ENCODE results near the gene RNU6-1.

The RNU6-1 gene

DNA sequence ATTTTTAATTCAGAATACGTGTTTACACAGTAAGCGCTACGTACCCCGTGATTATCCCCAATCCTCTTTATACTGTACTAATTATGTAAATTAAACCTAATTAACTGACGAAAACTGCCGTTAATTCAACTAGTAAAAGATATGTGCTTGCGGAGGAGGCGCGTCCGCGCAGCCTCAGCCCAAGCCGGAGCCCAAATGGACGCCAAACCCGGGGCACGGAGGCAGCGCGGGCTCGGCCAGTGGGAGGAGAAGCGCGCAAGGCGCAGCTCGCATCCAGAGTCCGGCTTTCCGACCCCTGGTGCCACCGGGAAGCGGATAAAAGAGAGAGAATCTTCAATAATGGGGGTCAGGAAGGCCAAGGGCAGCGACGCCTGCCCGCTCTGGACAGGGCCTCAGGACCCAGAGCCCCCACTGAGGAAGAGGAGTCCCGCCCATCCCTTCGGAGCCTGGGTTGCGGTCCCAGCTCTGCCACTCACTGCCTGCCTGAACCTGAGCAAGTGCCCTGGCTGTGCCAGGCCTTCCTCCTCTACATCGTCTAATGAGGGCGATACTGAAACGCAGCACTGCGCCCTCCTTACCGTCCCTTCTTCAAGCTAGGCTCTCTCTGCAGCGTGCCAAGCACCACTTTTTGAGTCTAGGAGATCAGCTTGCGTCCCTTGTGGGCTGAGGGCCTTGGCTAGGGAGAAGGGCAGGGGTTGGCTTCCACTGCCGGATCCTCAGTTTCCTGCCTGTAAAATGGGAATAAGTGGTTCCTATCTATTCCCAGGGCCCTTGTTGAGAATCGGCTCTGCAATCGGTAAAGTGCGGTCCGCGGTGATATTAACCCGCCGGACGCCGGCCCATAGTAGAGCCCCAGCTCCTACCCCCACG, 19.5 kb downstream of the RNU6-1 start:
- no peak for DNase-seq

DNA sequence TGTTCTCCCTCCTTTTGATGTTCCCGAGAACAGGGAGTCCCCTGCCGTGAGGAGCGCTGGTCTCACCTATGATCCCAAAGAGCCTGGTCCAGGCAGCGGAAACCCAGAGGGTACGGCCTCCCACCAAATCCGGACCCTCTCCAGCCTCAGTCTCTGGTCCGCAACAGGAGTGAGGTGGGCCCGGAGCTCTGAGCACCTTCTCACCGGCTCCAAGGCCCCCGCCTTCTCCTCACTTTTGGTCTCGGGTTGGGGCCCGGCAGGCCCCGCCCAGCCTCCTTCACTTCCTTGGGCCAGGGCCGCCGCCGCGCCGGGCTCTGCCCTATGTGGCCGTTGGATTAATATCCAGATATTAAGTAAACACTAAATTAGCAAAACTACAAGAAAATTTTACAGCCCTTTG, 20.2 kb downstream of the RNU6-1 start:
- DNase-seq = no peak

DNA sequence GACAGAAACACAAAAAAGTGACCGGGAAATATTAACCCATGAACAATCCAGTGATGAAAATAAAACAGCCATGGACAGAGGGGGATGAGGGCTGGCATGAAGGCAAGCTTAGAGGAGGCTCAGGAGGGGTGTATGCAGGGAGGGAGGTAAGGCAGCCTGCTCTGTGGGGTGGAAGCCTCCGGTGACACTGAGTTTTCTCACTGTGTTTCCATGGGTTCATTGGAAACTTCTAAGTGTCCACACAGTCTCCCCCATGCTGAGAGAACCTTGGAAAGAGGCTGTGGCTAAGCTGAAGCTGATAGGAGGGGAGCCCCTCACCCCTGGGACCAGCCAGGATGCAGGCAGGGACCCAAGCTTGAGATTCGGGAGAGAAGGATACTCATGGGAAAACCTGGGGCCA, 21.4 kb downstream of the RNU6-1 start:
- no peak for DNase-seq

DNA sequence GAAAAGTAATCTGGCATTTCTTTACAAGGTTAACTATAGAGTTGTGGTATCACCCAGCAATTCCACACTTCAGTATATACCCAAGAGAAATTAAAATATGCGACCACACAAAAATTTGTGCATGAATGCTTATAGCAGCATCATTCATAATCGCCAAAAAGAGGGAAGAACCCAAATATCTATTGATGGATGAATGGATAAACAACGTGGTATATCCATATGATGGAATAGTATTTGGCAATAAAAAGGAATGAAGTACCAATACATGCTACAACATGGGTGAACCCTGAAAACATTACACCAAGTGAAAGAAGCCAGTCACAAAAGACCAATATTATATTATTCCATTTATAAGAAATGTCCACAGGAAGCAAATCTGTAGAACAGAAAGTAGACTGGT, 23.2 kb downstream of the RNU6-1 start:
- DNase-seq = no peak

DNA sequence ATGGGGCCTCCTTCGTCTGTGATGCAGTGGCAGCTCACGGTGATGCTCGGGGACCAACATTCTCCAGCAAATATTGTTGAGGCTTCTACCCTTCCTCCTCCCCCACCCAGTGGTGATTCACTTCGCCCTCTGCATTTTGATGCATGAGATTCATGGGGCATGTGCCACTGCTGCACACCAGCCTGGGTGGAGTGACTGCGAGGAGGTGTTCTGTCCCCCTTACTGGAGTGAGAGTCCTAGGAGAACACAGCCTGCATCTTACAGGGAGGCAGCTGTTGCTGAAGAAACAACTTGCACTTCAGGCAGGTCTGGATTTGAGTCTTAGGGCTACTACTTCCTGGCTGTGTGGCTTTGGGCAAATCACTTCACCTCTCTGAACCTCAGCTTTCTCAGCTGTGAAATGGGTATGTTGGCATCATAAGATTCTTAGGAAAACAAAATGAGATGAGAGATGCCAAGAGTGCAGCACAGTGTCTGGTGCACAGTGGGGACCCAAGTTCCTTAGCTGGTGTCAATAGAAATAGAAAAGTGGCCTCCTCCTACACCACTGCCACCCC, 24.7 kb downstream of the RNU6-1 start:
- no peak for DNase-seq

DNA sequence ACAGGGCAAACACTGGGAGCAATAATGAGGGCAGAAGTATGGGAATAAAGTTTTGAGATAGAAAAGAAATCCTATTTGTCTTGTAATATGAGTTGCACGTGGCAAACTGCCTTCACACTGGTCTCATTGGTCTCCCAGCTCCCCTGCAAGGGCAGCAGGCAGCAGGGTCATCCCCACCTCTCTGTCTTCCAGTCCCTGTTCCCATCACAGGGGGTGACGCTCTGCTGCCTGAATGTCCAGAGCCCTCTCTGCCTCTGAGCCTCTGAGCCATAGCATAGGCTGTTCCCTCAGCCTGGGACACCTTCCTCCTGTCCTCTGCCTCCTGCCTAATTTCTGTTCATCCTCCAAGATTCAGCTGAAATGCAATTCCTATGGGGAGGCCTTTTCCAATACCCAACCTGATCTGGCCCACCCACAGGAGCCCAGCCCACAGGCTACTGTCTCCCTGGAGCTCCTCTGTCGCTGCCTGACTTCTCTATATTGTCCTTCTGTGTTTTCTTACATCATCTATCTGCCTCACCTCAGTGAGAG, 26.7 kb downstream of the RNU6-1 start:
- DNase-seq = no peak

DNA sequence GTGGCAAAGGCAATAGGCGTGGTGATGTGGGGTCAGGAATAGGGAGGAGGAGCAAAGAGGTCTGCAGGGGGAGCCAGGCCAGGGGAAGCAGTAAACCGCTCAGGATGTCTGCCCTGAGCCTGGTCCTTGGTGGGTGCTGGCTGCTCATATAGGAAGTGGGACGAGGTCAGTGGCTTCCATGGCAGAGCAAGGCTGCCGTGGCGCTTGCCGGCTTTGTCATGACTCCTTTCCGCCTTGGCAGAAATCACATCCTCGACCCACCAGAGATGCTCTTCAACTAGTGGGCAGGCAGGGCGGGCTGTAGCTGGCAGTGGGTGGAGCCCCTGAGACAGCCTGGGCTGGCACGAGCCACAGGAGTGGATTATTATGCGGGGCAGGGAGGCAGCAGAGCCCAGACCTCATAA, 27.6 kb downstream of the RNU6-1 start:
- DNase-seq = no peak

DNA sequence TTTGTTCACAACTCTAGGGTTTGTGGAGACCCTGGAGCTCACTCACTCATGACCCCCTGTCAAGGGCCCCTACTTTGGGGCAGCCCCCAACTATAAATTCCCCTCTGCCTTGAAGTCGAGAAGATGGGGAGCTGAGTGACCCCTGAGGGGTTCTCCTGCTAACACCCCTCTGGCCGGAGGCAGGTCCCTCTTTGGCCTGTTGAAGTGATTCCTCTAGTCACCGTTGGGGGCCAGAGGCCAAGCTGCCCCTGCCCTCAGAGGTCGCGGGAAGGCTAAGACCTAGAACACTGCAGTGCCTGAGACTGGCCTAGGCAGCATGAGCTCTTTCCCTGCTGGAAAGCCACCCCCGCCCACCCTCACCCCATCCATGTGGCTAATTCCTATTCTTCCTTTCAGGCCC, 30.0 kb downstream of the RNU6-1 start:
- no peak for DNase-seq

DNA sequence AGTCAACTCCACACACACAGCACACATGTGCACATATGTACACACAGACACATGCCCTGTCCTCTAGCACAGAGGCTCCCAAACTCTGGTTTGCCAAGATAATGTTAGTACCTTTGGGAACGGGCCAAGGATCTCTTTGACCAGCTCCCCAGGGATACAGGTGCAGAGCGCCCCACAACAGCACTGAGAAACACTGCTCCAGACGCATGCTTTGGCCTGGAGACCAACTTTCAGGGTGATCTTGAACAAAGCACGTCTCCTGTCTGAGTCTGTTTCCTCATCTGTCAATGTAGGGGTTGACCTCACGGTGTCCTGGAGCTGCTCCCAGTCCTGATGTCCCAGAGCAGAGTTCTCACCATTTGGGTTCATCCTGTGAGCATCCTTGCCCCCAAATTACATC, 30.4 kb downstream of the RNU6-1 start:
- no peak for DNase-seq

DNA sequence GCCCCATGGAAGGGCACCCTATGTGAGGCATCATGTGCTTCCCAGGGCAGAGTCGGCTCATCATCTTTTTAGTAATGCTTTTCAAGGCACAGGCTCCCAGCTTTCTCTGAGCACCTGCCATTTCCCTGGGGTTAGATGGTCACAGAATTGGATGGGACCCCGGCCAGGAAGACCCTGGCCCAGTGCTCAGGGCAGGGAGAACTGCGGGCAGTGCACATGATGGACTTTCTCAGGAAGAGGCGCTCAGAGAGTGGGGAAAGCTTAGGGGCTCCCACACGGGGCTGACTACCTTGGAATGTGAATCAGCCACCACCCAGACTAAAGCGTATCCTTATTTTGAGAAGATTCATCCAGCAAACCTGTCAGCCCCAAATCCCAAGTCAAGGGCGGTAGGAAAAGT, 31.0 kb downstream of the RNU6-1 start:
- DNase-seq = no peak

DNA sequence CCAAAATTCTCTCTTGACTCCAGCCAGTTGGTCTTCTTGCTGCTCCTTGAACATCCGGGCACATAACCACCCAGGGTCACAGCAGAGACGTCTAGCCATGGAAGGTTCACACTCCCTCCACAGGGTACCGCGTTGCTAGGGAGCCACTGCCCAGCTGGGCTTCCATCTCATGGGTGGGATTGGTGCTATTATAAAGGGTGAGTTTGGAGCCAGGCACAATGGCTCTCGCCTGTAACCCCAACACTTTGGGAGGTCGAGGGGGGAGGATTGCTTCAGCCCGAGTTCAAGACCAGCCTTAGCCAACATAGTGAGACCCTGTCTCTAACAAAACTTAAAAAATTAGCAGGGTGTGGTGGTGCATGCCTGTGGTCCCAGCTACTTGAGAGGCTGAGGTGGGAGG, 32.0 kb downstream of the RNU6-1 start:
- DNase-seq = no peak

DNA sequence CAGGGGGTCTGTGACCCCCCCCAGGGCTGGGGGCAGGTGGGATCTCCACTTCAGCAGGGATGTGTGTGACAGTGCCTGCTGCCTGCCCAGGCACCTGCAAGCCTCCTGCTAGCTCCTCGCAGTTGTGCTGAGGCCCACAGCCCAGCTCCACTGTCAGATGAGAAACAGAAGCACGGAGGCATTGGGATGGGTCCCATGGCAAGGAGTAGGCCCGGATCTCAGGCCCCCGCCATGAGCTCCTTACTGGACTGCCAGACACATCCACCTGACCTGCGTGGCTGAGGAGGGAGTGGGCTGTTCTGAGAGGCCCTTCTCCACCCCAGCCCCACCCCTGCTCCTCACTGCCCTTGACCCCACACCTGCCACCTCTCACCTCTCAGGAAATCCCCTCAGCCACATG, 32.7 kb downstream of the RNU6-1 start:
- no peak for DNase-seq

DNA sequence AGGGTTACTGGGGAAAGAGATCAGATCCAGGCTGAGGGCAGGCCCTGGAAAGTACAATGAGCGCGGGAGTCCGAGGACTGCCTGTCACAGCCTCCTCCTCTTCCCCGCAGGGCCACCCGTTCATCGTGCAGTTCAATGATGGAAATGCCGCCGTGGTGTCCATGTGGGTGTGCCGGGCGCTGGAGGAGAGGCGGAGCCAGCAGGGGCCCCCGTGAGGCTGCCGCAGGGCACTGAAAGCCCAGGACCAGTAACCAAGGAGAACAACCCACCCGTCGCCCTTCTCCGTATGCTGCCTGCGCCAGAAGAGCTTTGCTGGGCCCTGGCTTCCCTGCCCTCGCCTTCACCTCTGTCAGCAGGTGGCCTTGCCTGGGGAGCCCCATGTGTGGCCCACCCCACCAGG, 33.3 kb downstream of the RNU6-1 start:
- DNase-seq = no peak

DNA sequence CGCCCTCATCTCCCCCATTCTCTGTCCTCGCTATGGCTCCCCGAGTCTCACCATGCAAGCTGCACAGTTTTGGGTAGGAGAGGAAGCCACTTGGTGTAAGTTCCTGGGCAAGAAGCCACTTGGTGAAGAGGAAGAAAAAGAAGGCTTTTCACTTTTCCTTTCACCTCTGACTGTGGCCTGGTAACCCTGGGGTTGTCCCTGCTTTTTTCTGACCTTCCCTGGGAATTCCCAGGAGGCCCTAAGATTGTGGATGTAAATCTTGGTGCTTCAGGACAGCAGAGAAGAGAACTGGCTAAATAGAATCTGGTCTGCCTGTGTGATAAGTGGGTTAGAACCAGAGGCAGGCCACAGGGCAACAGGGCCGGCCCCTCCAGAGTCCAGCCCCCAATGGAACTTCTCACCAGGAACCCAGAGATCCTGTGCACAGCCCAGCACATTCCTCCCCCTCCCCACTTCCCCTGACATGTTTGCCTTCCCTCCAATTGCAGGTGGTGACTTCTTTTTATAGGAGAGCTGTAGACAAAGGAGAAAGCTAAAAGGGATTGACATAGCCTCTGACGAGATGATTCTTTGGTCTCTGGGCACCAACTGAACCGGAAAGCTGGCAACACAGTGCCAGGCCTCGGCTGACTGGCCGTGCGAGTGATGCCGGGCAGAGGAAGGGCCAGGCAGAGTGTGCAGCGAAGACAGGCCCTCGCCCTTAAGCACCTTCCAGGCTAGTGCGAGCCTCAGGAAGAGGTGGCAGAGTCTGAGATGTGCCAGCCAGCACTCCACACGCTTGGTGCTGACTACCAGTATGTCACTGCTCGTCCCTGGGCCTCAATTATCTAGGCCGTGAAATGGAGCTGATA, 34.0 kb downstream of the RNU6-1 start:
- no peak for DNase-seq

DNA sequence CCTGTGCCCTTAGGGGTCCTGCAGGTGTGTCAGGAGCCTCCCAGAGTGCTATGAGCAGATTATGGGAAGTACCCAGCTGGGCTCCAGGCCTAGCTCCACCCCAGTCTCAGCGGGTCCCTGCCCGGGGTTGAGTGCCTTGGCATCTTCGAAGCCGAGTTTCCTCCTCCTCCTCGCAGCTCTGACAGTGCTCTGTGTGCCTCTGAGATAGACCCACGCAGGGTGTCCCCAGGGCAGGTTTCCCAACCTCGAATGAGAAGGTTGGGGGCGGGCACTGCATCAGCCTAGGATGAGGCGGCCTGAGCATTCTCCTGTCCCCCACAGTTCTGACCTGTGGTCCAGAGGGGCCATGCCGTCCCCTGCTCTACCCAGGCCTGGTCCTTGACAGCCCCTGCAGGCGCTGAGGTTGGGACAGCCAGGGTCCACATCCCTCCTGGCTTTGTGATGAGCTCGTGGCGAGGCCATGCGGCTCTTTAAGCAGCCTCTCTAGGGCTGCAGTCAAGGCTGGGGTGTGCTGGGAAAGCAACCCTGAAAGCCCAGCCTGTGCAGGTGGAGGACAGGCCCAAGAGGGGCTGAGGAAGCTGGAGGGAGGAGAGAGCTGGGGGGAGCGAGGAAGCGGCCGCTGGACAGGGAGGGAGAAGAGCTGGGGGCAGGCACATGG, 34.7 kb downstream of the RNU6-1 start:
- DNase-seq = no peak

DNA sequence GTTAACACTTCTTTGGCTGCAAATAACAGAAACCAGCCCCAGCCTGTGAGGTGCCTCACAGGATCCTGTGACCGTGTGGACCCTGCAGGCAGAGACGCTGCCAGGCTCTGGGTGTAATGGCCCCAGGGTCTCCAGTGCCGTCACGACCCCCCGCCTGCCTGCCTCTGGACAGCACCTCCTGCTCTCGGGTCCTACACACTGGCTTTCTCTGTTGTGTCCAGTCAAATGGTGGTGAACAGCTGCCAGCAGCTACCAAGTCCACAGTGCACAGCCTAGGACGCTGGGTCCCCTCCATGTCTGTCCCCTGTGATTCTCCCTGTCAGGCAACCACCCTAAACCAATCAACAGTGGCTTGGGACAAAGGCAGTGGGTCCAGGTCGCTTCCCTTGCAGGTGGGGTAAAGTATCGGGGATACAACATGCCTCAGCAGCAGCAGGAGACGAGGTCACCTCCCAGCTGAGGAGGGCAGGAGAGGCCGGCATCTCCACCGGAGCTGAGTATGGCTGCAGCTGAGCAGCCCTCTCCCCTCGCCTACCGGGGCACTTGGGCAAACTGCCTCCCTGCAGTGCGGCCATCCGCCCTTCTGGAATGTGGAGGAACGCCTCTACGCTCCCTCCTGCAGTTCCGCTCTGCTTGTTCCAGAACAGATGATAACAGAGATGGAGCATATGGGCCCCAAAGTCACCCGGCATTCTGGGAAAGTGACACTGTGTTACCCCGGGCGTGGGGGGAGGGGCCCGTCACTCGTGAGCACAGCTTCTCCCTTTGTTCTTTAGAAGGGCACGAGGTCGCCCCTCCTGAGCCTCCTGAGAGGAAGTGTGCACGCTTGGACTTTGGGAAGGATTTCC, 35.6 kb downstream of the RNU6-1 start:
- no peak for DNase-seq

DNA sequence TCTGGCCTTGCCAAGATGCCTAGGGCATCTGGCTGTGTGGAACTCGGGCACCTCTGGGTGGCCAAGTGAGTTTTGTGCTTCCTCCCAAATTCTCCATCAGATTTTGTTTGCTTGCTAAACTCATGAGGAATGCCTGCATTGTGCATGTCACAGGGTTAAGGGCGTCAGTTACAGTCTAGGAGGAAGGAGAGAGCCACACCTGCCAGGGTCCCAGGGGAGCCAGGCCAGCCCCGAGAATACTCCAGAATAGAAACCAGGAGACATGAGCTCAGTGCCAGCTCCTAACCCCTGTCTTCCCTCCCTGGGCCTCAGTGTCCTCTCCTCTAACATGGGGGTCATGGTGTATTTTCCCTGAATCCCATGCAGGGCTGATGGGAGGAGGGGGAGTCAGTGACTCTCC, 36.5 kb downstream of the RNU6-1 start:
- no peak for DNase-seq

DNA sequence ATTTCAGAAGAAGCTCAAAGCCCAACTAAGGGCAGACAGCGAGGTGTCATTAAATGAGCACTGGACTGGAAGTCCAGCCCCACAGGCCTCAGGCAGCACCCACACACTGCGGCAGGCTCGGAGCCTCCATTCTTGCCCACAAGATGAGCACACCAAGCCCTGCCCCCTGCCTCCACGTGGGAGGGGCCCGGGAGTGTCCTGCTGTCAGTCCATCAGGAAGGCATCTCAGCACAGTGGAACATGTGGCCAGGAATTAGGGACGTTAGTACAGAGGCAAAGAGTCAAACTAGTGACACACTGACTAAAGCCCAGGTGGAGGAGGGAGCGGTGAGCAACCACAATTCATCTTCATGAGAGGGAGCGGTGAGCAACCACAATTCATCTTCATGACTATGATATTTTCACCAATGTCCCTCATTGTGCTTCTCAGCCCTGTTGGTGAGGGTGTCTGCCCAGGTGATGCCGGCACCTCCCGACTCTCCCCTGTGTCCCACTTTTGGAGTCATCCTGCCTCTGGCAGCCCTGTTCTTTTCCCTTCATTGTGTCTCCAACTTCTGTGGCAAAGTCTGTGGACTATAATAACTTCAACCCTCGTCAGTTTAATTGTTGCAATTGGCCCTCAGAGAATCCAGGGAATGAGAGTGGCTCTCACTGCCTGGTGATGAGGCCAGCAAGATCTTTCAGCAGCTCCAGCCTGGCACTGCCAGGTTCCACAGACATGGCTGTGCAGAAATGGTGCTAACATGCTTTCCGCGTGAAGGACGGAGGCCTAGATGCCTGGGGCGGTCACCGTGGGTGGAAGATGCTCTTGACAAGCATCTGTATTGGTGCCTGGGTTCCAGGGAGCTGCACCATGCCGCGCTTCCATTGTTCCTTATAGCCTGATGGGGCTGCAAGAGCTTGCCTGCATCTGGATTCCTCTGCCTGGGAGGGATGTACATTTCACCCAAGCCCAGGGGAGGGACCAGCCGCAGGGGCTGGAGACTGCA, 37.6 kb downstream of the RNU6-1 start:
- no peak for DNase-seq

DNA sequence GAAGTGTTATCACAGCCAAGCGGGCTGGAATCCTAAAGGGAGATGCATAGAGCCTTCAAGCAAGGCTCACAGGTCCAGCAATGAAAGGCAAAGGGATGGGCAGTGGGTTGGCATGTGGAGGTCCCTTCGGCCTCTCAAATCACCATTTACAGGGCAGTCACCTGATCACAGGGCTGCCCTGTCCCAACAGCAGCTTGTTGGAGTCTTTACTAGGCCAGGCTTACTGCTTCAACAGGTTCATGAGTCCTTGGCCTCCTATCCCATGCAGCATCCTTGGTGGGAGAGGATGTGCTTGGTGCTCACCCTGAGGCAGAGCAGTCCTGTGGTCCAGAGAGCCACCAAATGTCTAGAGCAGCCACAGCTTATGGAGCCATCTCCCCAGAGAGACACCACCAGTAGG, 38.7 kb downstream of the RNU6-1 start:
- no peak for DNase-seq

DNA sequence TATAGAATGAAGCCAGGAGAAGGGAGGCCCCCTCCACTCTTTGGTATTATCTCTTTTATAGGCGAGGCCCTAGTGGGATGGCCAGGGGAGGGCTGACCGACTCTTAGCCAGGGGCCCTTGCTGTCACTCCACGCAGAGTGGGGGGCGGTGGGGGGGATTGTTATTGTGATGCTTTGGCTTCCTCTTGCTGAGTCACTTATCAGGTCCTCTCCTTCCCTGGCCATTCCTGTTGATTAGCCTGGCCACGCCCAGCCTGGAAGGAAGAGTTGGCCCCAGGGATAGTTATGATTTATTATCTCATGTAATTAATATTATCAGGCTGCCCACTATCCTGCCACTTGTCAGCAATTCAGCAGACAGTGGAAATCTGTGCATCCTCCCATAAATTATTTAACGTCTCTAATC, 40.0 kb downstream of the RNU6-1 start:
- no peak for DNase-seq
